ENCODE measurements around the gene GOLGA8G.
"Not testable (repeated sequence)": the region's sequence is repeated elsewhere in the genome, so short reads cannot be mapped to it uniquely, and the experiment has no call there.

The GOLGA8G gene, protein sequence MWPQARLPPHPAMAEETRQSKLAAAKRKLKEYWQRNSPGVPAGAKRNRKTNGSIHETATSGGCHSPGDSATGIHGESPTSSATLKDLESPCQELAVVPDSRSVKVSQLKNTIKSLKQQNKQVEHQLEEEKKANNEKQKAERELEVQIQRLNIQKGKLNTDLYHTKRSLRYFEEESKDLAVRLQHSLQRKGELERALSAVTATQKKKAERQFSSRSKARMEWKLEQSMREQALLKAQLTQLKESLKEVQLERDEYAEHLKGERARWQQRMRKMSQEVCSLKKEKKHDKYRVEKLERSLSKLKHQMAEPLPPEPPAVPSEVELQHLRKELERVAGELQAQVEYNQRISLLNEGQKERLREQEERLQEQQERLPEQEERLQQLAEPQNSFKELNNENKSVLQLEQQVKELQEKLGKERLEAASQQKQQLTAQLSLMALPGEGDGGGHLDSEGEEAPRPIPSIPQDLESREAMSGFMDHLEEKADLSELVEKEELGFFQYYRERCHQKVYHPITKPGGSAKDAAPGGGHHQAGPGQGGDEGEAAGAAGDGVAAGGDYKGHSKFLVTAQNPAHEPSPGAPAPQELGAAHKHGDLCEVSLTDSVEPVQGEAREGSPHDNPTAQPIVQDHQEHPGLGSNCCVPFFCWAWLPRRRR

GRCh38 chr15:28532954-28533353 is at the start of gene GOLGA8G:
GOLGA8G (minus strand) TSS chr15:28532971; CDS start chr15:28532909, 62 bp downstream.
- not testable (repeated sequence) for DNase-seq

GRCh38 chr15:28573351-28573750 is 40.6 kb upstream of the GOLGA8G start:
- not testable (repeated sequence) for DNase-seq

DNA sequence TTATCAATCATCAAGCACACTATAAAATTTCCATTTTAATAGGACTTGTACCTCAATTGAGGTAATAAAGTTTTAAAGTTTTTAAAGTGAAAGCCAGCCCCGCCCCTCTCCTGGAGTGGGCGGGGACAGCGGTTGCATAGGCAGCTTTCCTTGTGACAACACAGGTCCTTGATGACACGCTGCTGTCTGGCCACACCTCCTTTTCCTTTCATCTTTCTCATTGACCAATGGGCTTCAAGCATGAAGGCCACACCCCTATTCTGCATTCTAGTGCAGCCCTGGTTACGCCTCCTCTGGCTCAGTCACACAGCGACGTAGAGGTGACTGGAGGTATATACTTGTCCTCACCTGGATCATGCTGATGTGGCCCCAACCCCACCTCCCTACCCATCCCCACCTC is 20.5 kb upstream of the GOLGA8G start, which contains the start of gene GOLGA6L25:
TSS of gene GOLGA6L25 (plus strand) at position 301 of the 400 bp plus-strand sequence. CDS start at position 362, 61 bp downstream.
- DNase-seq, result not testable (repeated sequence)

DNA sequence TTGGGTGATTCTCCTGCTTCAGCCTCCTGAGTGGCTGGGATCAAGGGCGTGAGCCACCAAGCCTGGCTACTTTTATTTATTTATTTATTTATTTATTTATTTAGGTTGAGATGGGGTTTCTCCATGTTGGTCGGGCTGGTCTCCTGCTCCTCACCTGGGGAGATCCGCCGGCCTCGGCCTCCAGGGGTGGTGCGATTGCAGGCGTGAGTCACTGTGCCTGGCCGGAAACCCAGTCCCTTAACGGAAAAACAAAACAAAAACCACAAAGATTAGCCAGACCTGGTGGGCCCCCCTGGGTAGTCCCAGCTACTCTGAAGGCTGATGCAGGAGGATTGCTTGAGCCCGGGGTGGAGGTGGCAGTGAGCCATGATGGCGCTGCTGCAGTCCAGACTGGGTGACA is 17.6 kb downstream of the GOLGA8G start:
- DNase-seq, result not testable (repeated sequence)

DNA sequence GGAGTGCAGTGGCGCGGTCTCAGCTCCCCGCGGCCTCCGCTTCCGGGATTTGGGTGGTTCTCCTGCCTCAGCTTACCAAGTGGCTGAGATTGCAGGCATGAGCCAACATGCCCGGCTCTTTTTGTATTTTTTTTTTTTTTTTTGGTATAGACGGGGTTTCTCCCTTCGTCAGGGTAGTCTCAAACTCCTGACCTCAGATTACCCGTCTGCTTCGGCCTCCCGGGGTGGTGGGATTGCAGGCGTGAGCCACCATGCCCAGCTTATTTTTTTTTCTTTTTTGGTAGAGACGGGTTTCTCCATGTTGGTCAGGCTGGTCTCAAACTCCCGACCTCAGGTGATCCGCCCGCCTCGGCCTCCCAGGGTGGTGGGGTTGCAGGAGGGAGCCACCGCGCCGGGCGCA is 18.6 kb downstream of the GOLGA8G start:
- not testable (repeated sequence) for DNase-seq

GRCh38 chr15:28508217-28508889 is 24.4 kb downstream of the GOLGA8G start:
- not testable (repeated sequence) for DNase-seq

- DNase-seq, result not testable (repeated sequence)
Measured at GRCh38 chr15:28481340-28481739, 51.4 kb downstream of the GOLGA8G start.
